Mesothelial cell of epicardium (in vitro differentiated cells): ENCODE data around the gene RIPOR3. TPM values are rescaled to one million over a fixed set of nuclear protein-coding genes. Genes with fewer than 3 reads are reported as not detected.

Experiments
- DNase-seq, 2 experiments: peaks; one replicate each; pipeline ENCODE4 v3.0.0; 2021; ENCODE audit warnings: low spot score in 2 of 2; ENCODE audit not compliant: unreplicated experiment in 2 of 2
- H3K27ac Mint-ChIP-seq: 2 replicates; pipeline ENCODE4 v1.8.0; 2021; ENCODE audit warnings: mixed read lengths
- H3K27me3 Mint-ChIP-seq: 2 replicates; pipeline ENCODE4 v1.8.0; 2021; ENCODE audit warnings: low read depth, mixed read lengths
- H3K36me3 Mint-ChIP-seq: 2 replicates; pipeline ENCODE4 v1.8.0; 2021; ENCODE audit warnings: mixed read lengths
- H3K4me1 Mint-ChIP-seq: 2 replicates; pipeline ENCODE4 v1.8.0; 2021; ENCODE audit warnings: mixed read lengths
- H3K4me3 Mint-ChIP-seq: 2 replicates; pipeline ENCODE4 v1.8.0; 2021; ENCODE audit warnings: mild to moderate bottlenecking, moderate library complexity, mixed read lengths
- H3K9me3 Mint-ChIP-seq: 2 replicates; pipeline ENCODE4 v1.8.0; 2021; ENCODE audit warnings: mixed read lengths
- CTCF ChIP-seq: fragments of 200-600 bp; sonication (generic); IDR thresholded peaks from one replicate; pipeline ENCODE4 v1.5.0; 2021; ENCODE audit warnings: antibody characterized with exemption; ENCODE audit not compliant: unreplicated experiment
- total RNA-seq: library from RNA; stranded (reverse); gene quantifications from 3 replicates; pipeline ENCODE4 v1.2.1, GENCODE V29; 2021

Gene RIPOR3
- total RNA-seq, 1 donor from 2014 or later: 18.8 TPM

- DNase-seq: no peak
- no peak for TF ChIP-seq CTCF
- Mint-ChIP-seq H3K27me3 (no peaks in the 10 kb centered on the region), H3K27ac (no peak overlapping the region), H3K9me3 (no peaks in the 10 kb centered on the region), H3K4me3 (no peak overlapping the region), H3K36me3 (peaks cover 12% of the 10 kb centered on the region), H3K4me1 (no peaks in the 10 kb centered on the region)
Observed at GRCh38 chr20:50585678-50586077, 105.7 kb downstream of the RIPOR3 start.

- no peak overlapping the region for H3K4me3 Mint-ChIP-seq
- H3K4me1 Mint-ChIP-seq: no peaks in the 10 kb centered on the region
- H3K9me3 Mint-ChIP-seq: no peaks in the 10 kb centered on the region
- DNase-seq: no peak
- no peak overlapping the region for H3K27ac Mint-ChIP-seq
- no peak for TF ChIP-seq CTCF
- peaks cover 16% of the 10 kb centered on the region for H3K36me3 Mint-ChIP-seq
- H3K27me3 Mint-ChIP-seq: no peaks in the 10 kb centered on the region
Observed at GRCh38 chr20:50585214-50585613, 106.1 kb downstream of the RIPOR3 start.

GRCh38 chr20:50584687-50585086, 106.7 kb downstream of the RIPOR3 start:
- Mint-ChIP-seq H3K27me3 (no peaks in the 10 kb centered on the region), H3K27ac (no peak overlapping the region), H3K36me3 (peaks cover 18% of the 10 kb centered on the region), H3K4me1 (no peaks in the 10 kb centered on the region), H3K4me3 (no peak overlapping the region), H3K9me3 (no peaks in the 10 kb centered on the region)
- TF ChIP-seq CTCF: no peak
- no peak for DNase-seq

- no peak for DNase-seq
- Mint-ChIP-seq H3K9me3 (no peaks in the 10 kb centered on the region), H3K27ac (no peak overlapping the region), H3K27me3 (no peaks in the 10 kb centered on the region), H3K4me1 (no peaks in the 10 kb centered on the region), H3K4me3 (no peak overlapping the region), H3K36me3 (peaks cover 25% of the 10 kb centered on the region)
- TF ChIP-seq CTCF: no peak
Observed at GRCh38 chr20:50583442-50584150, 107.7 kb downstream of the RIPOR3 start.

GRCh38 chr20:50582591-50583234, 108.6 kb downstream of the RIPOR3 start:
- no peaks in the 10 kb centered on the region for H3K27me3 Mint-ChIP-seq
- H3K9me3 Mint-ChIP-seq: no peaks in the 10 kb centered on the region
- peaks cover 27% of the 10 kb centered on the region for H3K36me3 Mint-ChIP-seq
- H3K27ac Mint-ChIP-seq: no peak overlapping the region
- no peak for DNase-seq
- H3K4me3 Mint-ChIP-seq: no peak overlapping the region
- no peak for TF ChIP-seq CTCF
- no peaks in the 10 kb centered on the region for H3K4me1 Mint-ChIP-seq
